GM19455 (cell line): ENCODE results near the gene ZNF324.

Experiments used
- ATAC-seq: cut with Tn5 transposase; IDR thresholded peaks from one replicate; pipeline ENCODE4 v1.9.1; 2021; ENCODE audit not compliant: unreplicated experiment

The ZNF324 gene

GRCh38 chr19:58520257-58520599 is 53.3 kb downstream of the ZNF324 start:
- ATAC-seq: no peak

GRCh38 chr19:58521651-58522050 is 54.8 kb downstream of the ZNF324 start:
- ATAC-seq: no peak

DNA sequence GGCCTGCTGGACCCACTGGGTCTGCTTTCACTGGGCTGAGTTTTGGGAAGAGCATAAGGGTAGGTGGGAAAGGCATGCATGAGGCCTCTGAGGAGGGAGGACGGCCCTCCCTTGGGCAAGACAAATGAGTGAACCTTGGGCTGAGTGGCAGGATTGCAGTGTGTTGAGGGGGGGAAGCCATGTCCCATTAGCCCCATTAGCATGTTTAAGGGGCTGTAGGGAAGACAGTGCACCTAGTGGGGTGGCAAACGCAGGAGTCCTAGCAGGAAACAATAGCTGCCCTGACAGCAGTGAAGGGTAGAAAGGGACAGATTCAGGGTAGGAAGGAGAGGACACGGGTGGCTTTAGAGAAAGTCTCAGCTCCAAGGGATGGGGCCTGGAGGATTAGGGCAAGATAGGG is 55.8 kb downstream of the ZNF324 start:
- no peak for ATAC-seq
